GM19035 (cell line): Measurements from ENCODE around the gene IL1RAPL1.
"Not testable (repeated sequence)": the region's sequence is repeated elsewhere in the genome, so short reads cannot be mapped to it uniquely, and the experiment has no call there.

Experiments used
- ATAC-seq: cut with Tn5 transposase; IDR thresholded peaks from one replicate; pipeline ENCODE4 v1.9.1; 2021; ENCODE audit not compliant: unreplicated experiment

IL1RAPL1 gene

DNA sequence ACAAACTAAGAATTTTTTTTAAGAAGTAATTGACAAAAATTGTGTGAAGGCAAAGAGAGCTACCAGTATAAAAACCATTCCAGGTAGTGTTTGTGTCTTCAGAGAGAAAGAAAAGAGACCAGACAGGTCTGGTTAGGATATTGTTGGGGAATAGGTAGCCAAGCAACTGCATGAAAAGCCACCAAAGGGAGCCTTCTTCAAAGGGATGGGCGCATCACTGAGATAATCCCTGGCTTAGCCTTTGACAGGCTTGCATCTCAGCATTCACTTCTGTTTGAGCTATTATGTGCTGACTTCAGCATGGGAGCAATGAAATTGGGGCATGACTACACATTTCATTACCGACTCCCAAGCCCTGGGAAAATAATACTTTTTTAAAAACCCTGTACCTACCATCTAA is 496.6 kb downstream of the IL1RAPL1 start:
- no peak for ATAC-seq

DNA sequence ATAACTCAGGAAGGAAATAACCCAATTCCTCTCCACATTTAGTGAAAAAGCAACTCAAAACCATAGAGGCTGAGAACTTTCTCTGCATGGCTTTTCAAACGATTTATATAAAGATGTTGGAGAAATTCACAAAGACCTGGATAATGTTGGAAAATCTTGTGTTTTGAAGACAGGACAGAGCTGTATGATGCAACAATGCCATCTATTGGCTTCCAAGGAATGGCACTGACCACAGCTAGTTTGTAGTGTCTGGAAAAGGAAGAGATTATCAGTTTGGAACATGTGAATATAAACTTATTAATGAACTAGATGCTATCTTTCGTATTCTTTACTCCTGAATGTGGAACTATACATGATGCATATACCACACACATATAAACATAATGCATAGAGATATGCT is 503.6 kb downstream of the IL1RAPL1 start:
- ATAC-seq = no peak

DNA sequence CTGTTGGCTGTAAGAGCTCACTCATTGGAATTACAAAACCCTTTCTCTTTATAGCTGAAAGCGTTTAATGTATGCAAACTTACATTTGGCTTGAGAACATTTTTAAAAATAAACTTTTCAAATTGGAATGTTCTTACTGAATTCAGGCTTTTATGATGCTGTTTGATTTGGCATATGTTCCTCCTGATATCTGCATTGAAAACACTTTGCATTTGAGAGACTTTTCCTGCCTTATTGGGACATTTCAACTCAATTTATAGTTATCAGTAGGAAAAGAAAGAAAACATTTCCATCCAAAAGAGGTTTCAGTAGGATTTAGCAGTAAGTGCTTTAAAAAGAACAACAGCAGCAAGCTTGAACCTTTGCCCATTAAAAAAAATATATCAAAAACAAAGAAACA is 520.0 kb downstream of the IL1RAPL1 start:
- ATAC-seq = no peak

DNA sequence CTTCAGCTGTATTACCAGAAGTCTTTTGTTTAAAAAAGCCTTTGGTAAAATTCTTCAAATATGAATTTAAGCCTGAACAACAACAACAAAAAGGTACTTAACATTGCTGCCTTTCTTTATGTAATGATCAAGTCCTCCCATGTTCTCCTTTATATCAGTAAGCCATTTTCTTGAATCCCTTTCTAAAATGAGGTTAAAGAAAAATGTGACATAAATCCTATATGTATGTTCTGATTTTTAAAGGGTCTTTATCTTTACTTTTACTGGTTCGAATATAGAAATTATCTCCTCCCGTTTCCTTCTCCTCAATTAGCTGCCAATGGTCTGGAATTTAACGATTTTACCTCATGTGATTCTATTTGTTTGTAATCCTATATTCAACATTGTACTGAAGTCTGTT is 522.8 kb downstream of the IL1RAPL1 start:
- no peak for ATAC-seq

- ATAC-seq = no peak
Observed at GRCh38 chrX:29113221-29113620, 526.0 kb downstream of the IL1RAPL1 start.

GRCh38 chrX:29122817-29123216 is 535.6 kb downstream of the IL1RAPL1 start:
- not testable (repeated sequence) for ATAC-seq

DNA sequence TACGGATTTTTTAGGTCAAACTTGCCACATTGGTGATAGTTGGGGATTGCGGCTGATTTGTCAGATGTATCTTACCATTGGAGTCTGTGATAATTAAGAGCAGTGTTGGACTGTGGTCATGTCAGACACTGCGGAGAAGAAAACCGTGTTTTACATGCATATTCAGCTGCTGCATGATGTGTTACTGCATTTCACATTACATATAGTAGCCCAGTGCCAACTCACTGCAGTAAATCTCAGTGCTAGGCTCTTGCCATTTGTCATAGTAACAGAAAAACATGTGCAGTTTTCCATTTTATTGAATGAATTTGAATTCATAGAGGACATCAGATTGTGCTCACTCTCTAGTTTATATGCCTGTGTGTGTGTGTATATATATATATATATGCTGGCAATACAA is 543.7 kb downstream of the IL1RAPL1 start:
- ATAC-seq = no peak

- ATAC-seq = no peak
Observed at GRCh38 chrX:29136904-29137303, 549.7 kb downstream of the IL1RAPL1 start.

DNA sequence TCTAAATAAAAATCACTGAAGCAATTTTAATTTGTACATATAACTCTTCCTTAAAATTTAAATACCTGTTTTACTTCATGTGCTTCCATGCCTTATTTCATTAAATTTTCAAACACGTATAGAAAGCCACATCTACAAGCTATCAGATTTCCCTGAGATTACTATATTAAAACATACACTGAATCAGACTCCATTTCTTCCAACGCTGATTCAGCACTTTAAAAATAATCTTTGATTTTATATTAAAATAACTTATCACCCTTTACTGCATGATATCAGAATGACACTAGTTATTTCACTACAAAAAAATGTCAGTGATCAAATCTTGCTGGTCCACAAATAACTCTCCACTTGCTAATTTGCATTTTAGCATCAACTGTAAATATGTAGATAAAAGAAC is 550.8 kb downstream of the IL1RAPL1 start:
- no peak for ATAC-seq

GRCh38 chrX:29143356-29143755 is 556.1 kb downstream of the IL1RAPL1 start:
- ATAC-seq = no peak

DNA sequence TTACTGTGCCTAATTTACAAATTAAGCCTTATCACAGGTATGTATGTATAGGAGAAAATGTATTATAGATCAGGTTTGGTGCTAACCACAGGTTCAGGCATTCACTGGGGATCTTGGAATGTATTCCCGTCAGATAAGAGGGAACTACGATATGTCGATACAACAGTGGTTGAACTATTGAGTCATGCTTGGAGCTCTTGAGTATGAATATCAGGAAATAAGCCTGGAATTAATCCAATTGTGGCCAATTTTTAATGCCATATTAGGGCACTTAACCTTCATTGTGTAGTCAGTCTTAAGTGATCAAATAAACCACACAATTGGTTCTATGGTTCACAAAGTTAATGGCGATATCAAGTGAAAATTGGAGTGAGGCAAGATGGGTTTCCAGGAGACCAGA is 556.5 kb downstream of the IL1RAPL1 start:
- ATAC-seq = no peak

DNA sequence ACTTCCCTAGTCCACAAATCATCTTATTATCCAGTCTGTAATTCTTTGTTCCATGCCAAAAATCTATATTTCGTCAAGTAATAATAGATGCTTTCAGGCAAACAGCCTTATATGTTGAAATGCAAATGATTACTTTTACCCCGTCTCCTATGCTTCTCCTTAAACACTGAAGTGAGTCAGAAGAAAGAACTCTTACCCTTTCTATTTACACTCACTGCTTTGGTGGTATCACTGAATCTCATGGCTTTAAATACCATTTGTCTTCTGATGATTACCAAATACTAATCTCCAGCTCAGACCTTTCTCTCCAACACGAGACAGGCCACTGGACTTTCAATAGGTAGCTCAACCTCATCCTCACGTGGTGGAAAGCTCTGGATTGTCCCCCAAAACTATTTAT is 558.1 kb downstream of the IL1RAPL1 start:
- no peak for ATAC-seq

GRCh38 chrX:29148511-29148910 is 561.3 kb downstream of the IL1RAPL1 start:
- no peak for ATAC-seq

GRCh38 chrX:29155286-29155685 is 568.0 kb downstream of the IL1RAPL1 start:
- no peak for ATAC-seq

DNA sequence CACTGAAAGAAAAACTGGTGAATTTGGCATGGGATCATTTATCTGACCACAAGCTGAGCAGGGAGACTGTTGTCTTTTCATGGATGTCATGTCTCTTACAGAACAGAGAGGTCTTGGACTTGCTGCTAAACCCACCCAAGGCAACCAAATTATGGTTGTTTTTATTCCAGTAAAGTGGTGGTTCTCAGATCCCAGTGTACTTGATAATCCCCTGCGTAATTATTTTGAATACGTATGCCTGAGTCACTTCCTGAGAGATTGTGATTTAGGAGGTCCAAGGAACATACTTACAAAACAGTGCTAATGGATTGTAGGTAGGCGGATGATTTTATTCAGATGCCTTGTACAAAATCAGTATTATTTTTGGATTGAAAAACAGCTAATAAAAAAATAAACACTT is 585.6 kb downstream of the IL1RAPL1 start:
- no peak for ATAC-seq

DNA sequence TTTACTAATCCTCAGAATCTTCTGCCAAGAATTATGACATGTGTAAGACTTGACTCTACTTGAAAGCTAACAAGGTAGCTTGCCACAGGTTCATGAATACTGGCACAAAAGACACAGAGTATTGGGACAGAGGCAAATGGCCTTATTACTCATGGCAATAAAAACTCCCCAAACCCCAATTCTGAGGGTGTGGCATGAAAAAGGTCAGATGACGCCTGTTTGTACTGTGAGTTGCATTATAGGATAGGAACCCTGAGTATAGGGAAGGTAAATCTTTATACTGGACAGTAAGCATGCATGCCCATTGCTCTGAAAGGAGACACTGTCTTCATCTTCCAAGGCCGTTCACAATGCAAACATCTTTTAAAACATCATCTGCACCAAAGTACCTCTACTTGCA is 600.0 kb downstream of the IL1RAPL1 start:
- ATAC-seq = no peak

- ATAC-seq = no peak
Observed at GRCh38 chrX:29196501-29196900, 609.3 kb downstream of the IL1RAPL1 start.

- ATAC-seq = no peak
Observed at GRCh38 chrX:29215251-29215650, 628.0 kb downstream of the IL1RAPL1 start.

GRCh38 chrX:29225670-29226069 is 638.4 kb downstream of the IL1RAPL1 start:
- ATAC-seq = no peak

- no peak for ATAC-seq
Observed at GRCh38 chrX:29229802-29230201, 642.6 kb downstream of the IL1RAPL1 start.

DNA sequence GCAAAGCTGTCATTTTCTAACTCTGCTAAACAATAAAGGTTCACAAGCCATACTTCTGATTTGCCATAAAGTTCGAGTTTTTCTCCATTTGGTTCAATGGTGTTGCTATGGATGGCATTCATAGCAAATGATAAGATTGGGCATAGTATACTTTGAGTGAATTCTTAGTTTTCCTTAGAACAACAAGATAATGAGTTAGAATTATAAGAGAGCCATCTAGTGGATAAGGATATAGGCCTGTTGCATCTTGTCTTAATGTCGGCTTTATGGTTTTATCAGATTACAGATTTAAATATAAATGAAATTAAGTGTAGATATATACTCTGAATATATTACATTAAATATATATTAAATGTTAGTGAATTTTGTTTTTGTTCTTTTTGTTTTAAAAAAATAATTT is 644.6 kb downstream of the IL1RAPL1 start:
- ATAC-seq = no peak

DNA sequence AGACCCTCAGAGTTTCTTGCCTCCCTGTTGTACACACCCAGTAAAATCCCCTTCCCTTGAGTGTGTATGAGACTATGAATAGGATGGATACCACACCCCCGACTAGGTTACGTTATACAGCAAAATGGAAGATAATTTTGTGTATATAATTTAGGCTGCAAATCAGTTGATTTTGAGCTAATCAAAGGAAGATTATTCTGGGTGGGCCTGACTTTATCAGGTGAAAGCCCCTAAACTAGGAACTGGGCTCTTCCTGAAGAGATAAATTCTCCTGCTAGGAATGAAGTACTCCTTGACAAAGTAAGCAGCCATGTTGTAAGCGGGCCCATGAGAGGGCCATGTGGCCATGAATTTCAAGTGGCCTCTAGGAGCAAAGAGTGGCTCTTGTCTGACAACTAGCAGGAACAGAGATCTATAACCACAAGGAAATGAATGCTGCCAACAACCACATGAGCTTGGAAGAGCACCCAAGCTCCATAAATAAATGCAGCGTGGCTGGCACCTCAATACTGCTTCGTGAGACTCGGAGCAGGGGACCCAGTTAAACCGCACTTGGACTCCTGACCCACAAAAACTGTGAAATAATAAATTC is 646.4 kb downstream of the IL1RAPL1 start:
- ATAC-seq = no peak

DNA sequence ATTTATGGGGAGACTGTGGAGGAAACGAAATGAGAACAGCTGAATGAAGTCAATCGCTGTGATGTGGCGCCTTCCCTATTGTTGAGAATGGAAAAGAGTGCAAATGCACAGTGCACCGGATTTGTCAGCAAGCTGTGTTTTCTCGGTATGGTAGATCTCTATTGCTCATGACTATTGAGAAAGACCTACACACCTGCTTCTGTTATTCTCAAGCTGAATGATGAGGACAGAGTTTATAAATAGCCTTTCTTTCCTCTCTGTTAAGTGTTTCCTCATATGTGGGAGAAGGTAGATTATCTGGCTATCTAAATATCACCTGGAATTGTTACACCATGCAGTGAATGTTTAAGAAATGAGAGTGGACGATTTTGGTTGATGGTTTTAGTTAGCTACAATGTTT is 650.7 kb downstream of the IL1RAPL1 start:
- no peak for ATAC-seq

- ATAC-seq = no peak
Observed at GRCh38 chrX:29241809-29242208, 654.6 kb downstream of the IL1RAPL1 start.
